ENCODE data around the gene FAM110D.

- TF ChIP-seq MYC (IDR thresholded peaks at IDR 0.05; ENCODE audit: low read depth, low read length) (no peak), CTCF (IDR thresholded peaks at IDR 0.05; ENCODE audit: extremely low read depth in 1 of 2, insufficient read depth in 1 of 2, low read depth in 1 of 2, low read length in 2 of 2) (no peak), POLR2AphosphoS5 (IDR thresholded peaks at IDR 0.05; ENCODE audit: insufficient read depth, low read depth, low read length) (no peak)
These were observed 16.5 kb downstream of the FAM110D start for GRCh38 chr1:26175346-26175745.

All from endothelial cell of umbilical vein (primary cell).